ENCODE data around the gene SYT8.

DNA sequence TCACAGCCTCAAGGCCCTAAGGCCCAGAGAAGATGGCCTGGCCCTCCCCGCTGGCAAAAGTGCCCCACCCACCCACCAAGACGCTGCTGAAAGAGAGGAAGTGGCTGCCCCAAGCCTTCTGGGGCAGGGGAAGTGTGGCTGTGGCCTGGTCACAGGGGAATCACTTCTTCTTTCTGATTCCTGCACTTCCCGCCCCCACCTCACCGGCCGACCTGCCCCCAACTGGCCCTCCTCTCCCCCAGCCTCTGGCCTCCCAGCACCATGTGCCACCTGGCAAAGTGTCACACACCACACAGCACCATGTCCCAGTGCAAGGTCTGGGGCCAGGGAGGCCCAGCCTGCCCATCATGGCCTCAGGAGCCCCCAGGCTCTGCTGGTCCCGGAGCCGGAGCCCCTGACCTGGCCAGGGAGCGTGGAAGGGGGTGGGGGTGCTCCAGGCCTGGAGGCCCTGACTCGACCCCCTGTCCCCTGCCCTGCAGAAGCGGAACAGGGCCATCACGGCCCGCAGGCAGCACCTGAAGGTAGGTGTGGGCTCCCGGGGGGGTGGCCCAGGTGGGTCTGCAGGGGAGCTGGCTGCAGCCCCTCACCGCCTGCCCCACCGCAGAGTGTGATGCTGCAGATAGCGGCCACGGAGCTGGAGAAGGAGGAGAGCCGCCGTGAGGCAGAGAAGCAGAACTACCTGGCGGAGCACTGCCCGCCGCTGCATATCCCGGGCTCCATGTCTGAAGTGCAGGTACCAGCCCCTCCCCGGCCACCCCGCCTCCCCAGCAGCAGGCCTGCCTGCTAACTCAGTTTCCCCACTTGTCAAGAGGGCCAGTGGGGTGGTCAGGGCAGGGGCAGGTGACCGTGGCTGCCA lies 5.4 kb downstream of the SYT8 start:
- TF ChIP-seq CTCF (IDR thresholded peaks at IDR 0.05) (no peak), POLR2A (IDR thresholded peaks at IDR 0.05) (no peak)

Data from uterus (tissue), 2 donors.